K562 (cell line): ENCODE measurements around the gene MEGF11. TPM values are rescaled to one million over a fixed set of nuclear protein-coding genes. Genes with fewer than 3 reads are reported as not detected.

ENCODE experiments used
- ATF4 ChIP-seq: fragments of 450-650 bp; formaldehyde crosslinking; IDR thresholded peaks from 2 replicates; pipeline ENCODE4 v1.4.0; 2022; ENCODE audit warnings: mild to moderate bottlenecking, moderate library complexity
- FOXK2 ChIP-seq, 2 experiments: fragments of 450-650 bp; IDR thresholded peaks in 1 of 2; conservative IDR thresholded peaks in 1 of 2; 2 replicates each; pipeline ENCODE4 v1.6.1; 2016; ENCODE audit warnings: low read depth in 2 of 2, mild to moderate bottlenecking in 1 of 2
- GABPB2 ChIP-seq: fragments of 250-450 bp; sonication (Bioruptor Pico); conservative IDR thresholded peaks from 2 replicates; pipeline ENCODE4 v1.5.1; 2021; ENCODE audit warnings: mild to moderate bottlenecking
- GATAD2A ChIP-seq: fragments of 450-650 bp; IDR thresholded peaks from 2 replicates; pipeline ENCODE4 v1.6.1; 2017
- HDAC3 ChIP-seq: fragments of 450-650 bp; IDR thresholded peaks from 2 replicates; pipeline ENCODE4 v1.6.1; 2018; ENCODE audit warnings: borderline replicate concordance, mild to moderate bottlenecking, moderate library complexity; ENCODE audit not compliant: partially characterized antibody
- HMG20A ChIP-seq: fragments of 450-650 bp; formaldehyde crosslinking; conservative IDR thresholded peaks from 2 replicates; pipeline ENCODE4 v1.4.0; 2020; ENCODE audit warnings: mild to moderate bottlenecking, mixed read lengths
- ILF3 ChIP-seq: fragments of 450-650 bp; IDR thresholded peaks from 2 replicates; pipeline ENCODE4 v1.6.1; 2018; ENCODE audit warnings: antibody characterized with exemption, mild to moderate bottlenecking, moderate library complexity, borderline replicate concordance
- MCM2 ChIP-seq: fragments of 450-650 bp; IDR thresholded peaks from 2 replicates; pipeline ENCODE4 v1.6.1; 2017; ENCODE audit warnings: low read depth, mild to moderate bottlenecking
- PHTF2 ChIP-seq: fragments of 250-450 bp; sonication (Bioruptor Pico); IDR thresholded peaks from 2 replicates; pipeline ENCODE4 v1.5.0; 2021; ENCODE audit warnings: mild to moderate bottlenecking
- POLR2G ChIP-seq: fragments of 200-400 bp; formaldehyde crosslinking; IDR thresholded peaks from 2 replicates; pipeline ENCODE4 v1.6.1; 2017; ENCODE audit warnings: low read depth, mild to moderate bottlenecking, antibody characterized with exemption, low read length, moderate library complexity
- POLR3A ChIP-seq: IDR thresholded peaks from 2 replicates; pipeline ENCODE4 v1.6.1; 2011; ENCODE audit warnings: borderline replicate concordance, mild to moderate bottlenecking, moderate library complexity; ENCODE audit not compliant: insufficient read length, insufficient read depth; ENCODE audit errors: extremely low read depth
- PRPF4 ChIP-seq: fragments of 200-400 bp; formaldehyde crosslinking; IDR thresholded peaks from one replicate; pipeline ENCODE4 v1.6.1; 2017; ENCODE audit warnings: low read length, low read depth, mild to moderate bottlenecking; ENCODE audit not compliant: insufficient read depth, poor library complexity, severe bottlenecking
- ZHX1 ChIP-seq: fragments of 150-350 bp; conservative IDR thresholded peaks from 2 replicates; pipeline ENCODE4 v1.6.1; 2014; ENCODE audit warnings: low read length
- polyA plus RNA-seq, 8 experiments: library from polyadenylated mRNA; depleted of rRNA in 4 of 8; stranded (reverse) in 5 of 8; unstranded in 3 of 8; fragments of >200 nt; fragmentation: Nextera tagmentation in 2 of 8; fragmentation: Illumina TruSeq in 1 of 8; extraction: Ambion mirVana in 2 of 8; extraction: Trizol in 1 of 8; gene quantifications; 2 replicates each; pipeline versions ENCODE4 v1.2.1 to v1.2.3, GENCODE V29; 2011 to 2014; ENCODE audit warnings: inconsistent platforms in 1 of 8, missing spikeins in 1 of 8
- total RNA-seq, 7 experiments: library from RNA; depleted of rRNA in 6 of 7; stranded (reverse); fragments of >200 nt in 6 of 7; fragmentation: Illumina TruSeq in 2 of 7; extraction: Trizol in 2 of 7; gene quantifications; 2 replicates each; pipeline versions ENCODE4 v1.2.1 to v1.2.3, GENCODE V29; 2011 to 2021; ENCODE audit warnings: low replicate concordance in 1 of 7
- TF ChIP-seq, protein P1 (sequence below): fragments of 250-450 bp; sonication (Bioruptor Pico); IDR thresholded peaks from 2 replicates; pipeline ENCODE4 v1.4.0; 2020
- TF ChIP-seq, protein P2 (sequence below): fragments of 450-650 bp; IDR thresholded peaks from 2 replicates; pipeline ENCODE4 v1.7.0; 2016; ENCODE audit warnings: borderline replicate concordance

MEGF11 gene
- total and polyA plus RNA-seq, 9 of the 15 experiments (the other 6 are each of a cell fraction or from before 2014, with no cell fraction given): 0.06 to 0.23 (median 0.20) TPM; not detected in 6

- TF ChIP-seq, protein P1, sequence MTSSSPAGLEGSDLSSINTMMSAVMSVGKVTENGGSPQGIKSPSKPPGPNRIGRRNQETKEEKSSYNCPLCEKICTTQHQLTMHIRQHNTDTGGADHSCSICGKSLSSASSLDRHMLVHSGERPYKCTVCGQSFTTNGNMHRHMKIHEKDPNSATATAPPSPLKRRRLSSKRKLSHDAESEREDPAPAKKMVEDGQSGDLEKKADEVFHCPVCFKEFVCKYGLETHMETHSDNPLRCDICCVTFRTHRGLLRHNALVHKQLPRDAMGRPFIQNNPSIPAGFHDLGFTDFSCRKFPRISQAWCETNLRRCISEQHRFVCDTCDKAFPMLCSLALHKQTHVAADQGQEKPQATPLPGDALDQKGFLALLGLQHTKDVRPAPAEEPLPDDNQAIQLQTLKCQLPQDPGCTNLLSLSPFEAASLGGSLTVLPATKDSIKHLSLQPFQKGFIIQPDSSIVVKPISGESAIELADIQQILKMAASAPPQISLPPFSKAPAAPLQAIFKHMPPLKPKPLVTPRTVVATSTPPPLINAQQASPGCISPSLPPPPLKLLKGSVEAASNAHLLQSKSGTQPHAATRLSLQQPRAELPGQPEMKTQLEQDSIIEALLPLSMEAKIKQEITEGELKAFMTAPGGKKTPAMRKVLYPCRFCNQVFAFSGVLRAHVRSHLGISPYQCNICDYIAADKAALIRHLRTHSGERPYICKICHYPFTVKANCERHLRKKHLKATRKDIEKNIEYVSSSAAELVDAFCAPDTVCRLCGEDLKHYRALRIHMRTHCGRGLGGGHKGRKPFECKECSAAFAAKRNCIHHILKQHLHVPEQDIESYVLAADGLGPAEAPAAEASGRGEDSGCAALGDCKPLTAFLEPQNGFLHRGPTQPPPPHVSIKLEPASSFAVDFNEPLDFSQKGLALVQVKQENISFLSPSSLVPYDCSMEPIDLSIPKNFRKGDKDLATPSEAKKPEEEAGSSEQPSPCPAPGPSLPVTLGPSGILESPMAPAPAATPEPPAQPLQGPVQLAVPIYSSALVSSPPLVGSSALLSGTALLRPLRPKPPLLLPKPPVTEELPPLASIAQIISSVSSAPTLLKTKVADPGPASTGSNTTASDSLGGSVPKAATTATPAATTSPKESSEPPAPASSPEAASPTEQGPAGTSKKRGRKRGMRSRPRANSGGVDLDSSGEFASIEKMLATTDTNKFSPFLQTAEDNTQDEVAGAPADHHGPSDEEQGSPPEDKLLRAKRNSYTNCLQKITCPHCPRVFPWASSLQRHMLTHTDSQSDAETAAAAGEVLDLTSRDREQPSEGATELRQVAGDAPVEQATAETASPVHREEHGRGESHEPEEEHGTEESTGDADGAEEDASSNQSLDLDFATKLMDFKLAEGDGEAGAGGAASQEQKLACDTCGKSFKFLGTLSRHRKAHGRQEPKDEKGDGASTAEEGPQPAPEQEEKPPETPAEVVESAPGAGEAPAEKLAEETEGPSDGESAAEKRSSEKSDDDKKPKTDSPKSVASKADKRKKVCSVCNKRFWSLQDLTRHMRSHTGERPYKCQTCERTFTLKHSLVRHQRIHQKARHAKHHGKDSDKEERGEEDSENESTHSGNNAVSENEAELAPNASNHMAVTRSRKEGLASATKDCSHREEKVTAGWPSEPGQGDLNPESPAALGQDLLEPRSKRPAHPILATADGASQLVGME (CRISPR knock-in tag): 0 out of 2 replicates have a peak, but pooled peaks have one; percentile 72
- TF ChIP-seq, protein P2, sequence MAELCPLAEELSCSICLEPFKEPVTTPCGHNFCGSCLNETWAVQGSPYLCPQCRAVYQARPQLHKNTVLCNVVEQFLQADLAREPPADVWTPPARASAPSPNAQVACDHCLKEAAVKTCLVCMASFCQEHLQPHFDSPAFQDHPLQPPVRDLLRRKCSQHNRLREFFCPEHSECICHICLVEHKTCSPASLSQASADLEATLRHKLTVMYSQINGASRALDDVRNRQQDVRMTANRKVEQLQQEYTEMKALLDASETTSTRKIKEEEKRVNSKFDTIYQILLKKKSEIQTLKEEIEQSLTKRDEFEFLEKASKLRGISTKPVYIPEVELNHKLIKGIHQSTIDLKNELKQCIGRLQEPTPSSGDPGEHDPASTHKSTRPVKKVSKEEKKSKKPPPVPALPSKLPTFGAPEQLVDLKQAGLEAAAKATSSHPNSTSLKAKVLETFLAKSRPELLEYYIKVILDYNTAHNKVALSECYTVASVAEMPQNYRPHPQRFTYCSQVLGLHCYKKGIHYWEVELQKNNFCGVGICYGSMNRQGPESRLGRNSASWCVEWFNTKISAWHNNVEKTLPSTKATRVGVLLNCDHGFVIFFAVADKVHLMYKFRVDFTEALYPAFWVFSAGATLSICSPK: no peak
- TF ChIP-seq HMG20A (CRISPR knock-in tag) (no peak), PHTF2 (CRISPR knock-in tag) (no peak), HDAC3 (no peak), POLR3A (no peak), MCM2 (no peak), ILF3 (no peak), ATF4 (peak; percentile 94), FOXK2 (conservative IDR thresholded peaks at IDR 0.05 in 1 of 2, IDR thresholded peaks at IDR 0.05 in 1 of 2; ENCODE audit: low read depth in 2 of 2) (peak; percentile 47 to 54; a peak in 2 of 4 replicates), PRPF4 (no peak), POLR2G (no peak), ZHX1 (no peak), GATAD2A (no peak), GABPB2 (CRISPR knock-in tag) (no peak)
These were observed 282.4 kb downstream of the MEGF11 start (continued) for GRCh38 chr15:65970937-65971740.
